Smooth muscle cell (in vitro differentiated cells): ENCODE results near the gene MYOF. TPM values are rescaled to one million over a fixed set of nuclear protein-coding genes. Genes with fewer than 3 reads are reported as not detected.
A peak's percentile ranks its signal among the peaks of the same experiment; 100 is the strongest.

Experiments
- DNase-seq: peaks from one replicate; lab custom pipeline; 2025; ENCODE audit not compliant: unreplicated experiment; lab: John Stamatoyannopoulos, UW
- H2AFZ ChIP-seq: fragments of 200-600 bp; sonication (generic); 2 replicates; pipeline ENCODE4 v1.6.0; 2016; ENCODE audit warnings: antibody characterized with exemption, low read depth, mild to moderate bottlenecking
- H3F3A ChIP-seq: fragments of 200-600 bp; sonication (generic); 2 replicates; pipeline ENCODE4 v1.6.0; 2017; ENCODE audit warnings: antibody characterized with exemption, low read depth
- H3K27ac ChIP-seq: fragments of 200-600 bp; sonication (generic); 2 replicates; pipeline ENCODE4 v1.5.1; 2016; ENCODE audit warnings: low read depth, mild to moderate bottlenecking
- H3K27me3 ChIP-seq: fragments of 200-600 bp; sonication (generic); 2 replicates; pipeline ENCODE4 v1.6.1; 2016; ENCODE audit warnings: low read depth, mild to moderate bottlenecking
- H3K36me3 ChIP-seq: fragments of 200-600 bp; sonication (generic); 2 replicates; pipeline ENCODE4 v1.5.1; 2016; ENCODE audit warnings: low read depth
- H3K4me1 ChIP-seq: fragments of 200-600 bp; sonication (generic); 2 replicates; pipeline ENCODE4 v1.5.1; 2016; ENCODE audit warnings: low read depth
- H3K4me2 ChIP-seq: fragments of 200-600 bp; sonication (generic); 2 replicates; pipeline ENCODE4 v1.6.0; 2016; ENCODE audit warnings: mild to moderate bottlenecking
- H3K4me3 ChIP-seq: fragments of 200-600 bp; sonication (generic); 2 replicates; pipeline ENCODE4 v1.5.1; 2016; ENCODE audit warnings: mild to moderate bottlenecking
- H3K79me2 ChIP-seq: fragments of 200-600 bp; sonication (generic); 2 replicates; pipeline ENCODE4 v1.6.0; 2016; ENCODE audit warnings: low read depth, mild to moderate bottlenecking
- H3K9ac ChIP-seq: fragments of 200-600 bp; sonication (generic); 2 replicates; pipeline ENCODE4 v1.6.0; 2016; ENCODE audit warnings: low read depth
- H3K9me3 ChIP-seq: fragments of 200-600 bp; sonication (generic); replicated peaks from 2 replicates; pipeline ENCODE4 v1.5.1; 2016; ENCODE audit warnings: low read depth
- H4K20me1 ChIP-seq: fragments of 200-600 bp; sonication (generic); 2 replicates; pipeline ENCODE4 v1.6.0; 2016; ENCODE audit warnings: low read depth
- WGBS: methylation state at CpG from one replicate; pipeline ENCODE4 v1.1.7; 2016; ENCODE audit warnings: low lambda C conversion rate; 5-methylcytosine and 5-hydroxymethylcytosine counted together
- polyA plus RNA-seq: library from polyadenylated mRNA; unstranded; fragments of >200 nt; fragmentation: Nextera tagmentation; extraction: Ambion mirVana; gene quantifications from 2 replicates; pipeline ENCODE4 v1.2.1, GENCODE V29; 2016
- total RNA-seq: library from RNA; depleted of rRNA; stranded (reverse); fragments of >200 nt; gene quantifications from 2 replicates; pipeline ENCODE4 v1.2.3, GENCODE V29; 2014
- TF ChIP-seq, protein P1 (sequence below): fragments of 200-600 bp; sonication (generic); IDR thresholded peaks from 2 replicates; pipeline ENCODE4 v1.5.1; 2017; ENCODE audit warnings: borderline replicate concordance, mild to moderate bottlenecking, antibody characterized with exemption; ENCODE audit not compliant: insufficient read depth, poor library complexity, severe bottlenecking

The MYOF gene
- total and polyA plus RNA-seq, 2 experiments from 2014 or later: 29.6 to 99.5 TPM

DNA sequence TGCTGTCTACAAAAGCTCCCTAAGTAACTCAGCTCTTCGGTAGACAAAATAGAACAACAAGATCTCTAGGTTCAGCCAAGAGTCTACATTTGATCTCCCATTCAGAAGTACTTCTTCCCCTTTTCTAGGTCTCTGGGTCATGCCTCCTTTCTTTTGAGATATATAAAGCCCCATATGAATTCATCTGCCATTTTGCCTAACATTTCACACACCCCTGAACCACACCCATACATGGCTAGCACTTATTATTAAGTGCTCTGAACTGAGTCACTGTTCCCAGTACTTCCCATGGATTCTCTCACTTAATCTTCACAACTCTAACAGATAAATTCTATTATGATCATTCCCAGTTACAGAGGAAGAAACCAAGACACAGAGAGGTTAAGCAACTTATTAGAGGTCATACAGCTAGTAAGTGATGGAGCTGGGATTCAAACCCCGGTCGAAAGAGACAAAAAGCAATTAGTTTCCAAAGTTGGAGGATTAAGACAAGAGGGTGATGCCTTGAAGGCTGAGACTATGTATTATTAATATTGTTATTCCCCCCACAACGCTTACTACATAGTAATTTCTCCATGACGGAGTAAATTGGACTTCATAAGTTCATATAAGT, 17.3 kb downstream of the MYOF start:
- H3K79me2 ChIP-seq: peaks cover 63% of the 10 kb centered on the region
- TF ChIP-seq, protein P1, sequence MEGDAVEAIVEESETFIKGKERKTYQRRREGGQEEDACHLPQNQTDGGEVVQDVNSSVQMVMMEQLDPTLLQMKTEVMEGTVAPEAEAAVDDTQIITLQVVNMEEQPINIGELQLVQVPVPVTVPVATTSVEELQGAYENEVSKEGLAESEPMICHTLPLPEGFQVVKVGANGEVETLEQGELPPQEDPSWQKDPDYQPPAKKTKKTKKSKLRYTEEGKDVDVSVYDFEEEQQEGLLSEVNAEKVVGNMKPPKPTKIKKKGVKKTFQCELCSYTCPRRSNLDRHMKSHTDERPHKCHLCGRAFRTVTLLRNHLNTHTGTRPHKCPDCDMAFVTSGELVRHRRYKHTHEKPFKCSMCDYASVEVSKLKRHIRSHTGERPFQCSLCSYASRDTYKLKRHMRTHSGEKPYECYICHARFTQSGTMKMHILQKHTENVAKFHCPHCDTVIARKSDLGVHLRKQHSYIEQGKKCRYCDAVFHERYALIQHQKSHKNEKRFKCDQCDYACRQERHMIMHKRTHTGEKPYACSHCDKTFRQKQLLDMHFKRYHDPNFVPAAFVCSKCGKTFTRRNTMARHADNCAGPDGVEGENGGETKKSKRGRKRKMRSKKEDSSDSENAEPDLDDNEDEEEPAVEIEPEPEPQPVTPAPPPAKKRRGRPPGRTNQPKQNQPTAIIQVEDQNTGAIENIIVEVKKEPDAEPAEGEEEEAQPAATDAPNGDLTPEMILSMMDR: no peak
- no peak overlapping the region for H3K4me3 ChIP-seq
- peaks cover 16% of the 10 kb centered on the region for H3K4me1 ChIP-seq
- 86% methylated on average over 5 of the region's 5 CpGs for WGBS
- no peaks in the 10 kb centered on the region for H3K36me3 ChIP-seq
- H3K27ac ChIP-seq: peak overlapping the region; percentile 94
- no peak overlapping the region for H2AFZ ChIP-seq
- no peaks in the 10 kb centered on the region for H3K27me3 ChIP-seq
- H3K9ac ChIP-seq: peak overlapping the region; percentile 82
- H3K9me3 ChIP-seq: no peaks in the 10 kb centered on the region
- no peaks in the 10 kb centered on the region for H4K20me1 ChIP-seq
- H3K4me2 ChIP-seq: peak overlapping the region; percentile 65
- no peak for DNase-seq
- peaks cover 46% of the 10 kb centered on the region for H3F3A ChIP-seq

DNA sequence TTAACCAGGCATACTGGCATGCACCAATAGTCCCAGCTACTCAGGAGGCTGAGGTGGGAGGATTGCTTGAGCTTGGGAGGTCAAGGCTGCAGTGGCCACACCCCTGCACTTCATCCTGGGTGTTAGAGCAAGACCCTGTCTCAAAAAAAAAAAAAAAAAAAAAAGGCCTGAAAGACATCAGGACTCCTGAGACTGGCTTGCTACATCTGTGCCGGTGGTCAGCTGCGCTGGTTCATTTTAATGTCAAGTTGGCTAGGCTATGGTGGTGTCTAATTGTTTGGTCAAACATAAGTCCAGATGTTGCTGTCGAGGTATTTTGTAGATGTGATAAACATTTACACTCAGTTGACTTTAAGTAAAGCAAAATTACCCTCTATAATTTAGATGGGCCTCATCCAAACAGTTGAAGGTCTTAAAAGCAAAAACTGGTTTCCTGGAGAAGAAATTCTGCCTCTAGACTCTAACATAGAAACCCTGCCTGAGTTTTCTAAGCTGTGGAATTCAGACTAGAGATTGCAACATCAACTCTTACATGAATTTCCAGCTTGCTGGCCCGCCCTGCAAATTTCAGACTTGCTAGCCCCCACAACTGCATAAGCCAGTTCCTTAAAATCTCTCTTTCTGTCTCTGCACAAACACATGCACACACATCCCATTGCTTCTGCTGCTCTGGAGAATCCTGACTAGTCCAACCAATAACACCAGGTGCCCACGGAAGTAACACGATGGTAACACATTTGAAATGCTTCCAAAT, 18.2 kb downstream of the MYOF start:
- Histone ChIP-seq H4K20me1 (no peaks in the 10 kb centered on the region), H3K9ac (peak overlapping the region; percentile 50), H3K27ac (peak overlapping the region; percentile 94), H3K4me2 (peak overlapping the region; percentile 65), H3K79me2 (peaks cover 63% of the 10 kb centered on the region), H2AFZ (no peak overlapping the region), H3K9me3 (no peaks in the 10 kb centered on the region), H3K4me3 (no peak overlapping the region), H3F3A (peaks cover 43% of the 10 kb centered on the region), H3K4me1 (peaks cover 22% of the 10 kb centered on the region), H3K36me3 (no peaks in the 10 kb centered on the region), H3K27me3 (no peaks in the 10 kb centered on the region)
- TF ChIP-seq, protein P1: no peak
- no peak for DNase-seq
- WGBS: 50% methylated on average over 6 of the region's 6 CpGs

DNA sequence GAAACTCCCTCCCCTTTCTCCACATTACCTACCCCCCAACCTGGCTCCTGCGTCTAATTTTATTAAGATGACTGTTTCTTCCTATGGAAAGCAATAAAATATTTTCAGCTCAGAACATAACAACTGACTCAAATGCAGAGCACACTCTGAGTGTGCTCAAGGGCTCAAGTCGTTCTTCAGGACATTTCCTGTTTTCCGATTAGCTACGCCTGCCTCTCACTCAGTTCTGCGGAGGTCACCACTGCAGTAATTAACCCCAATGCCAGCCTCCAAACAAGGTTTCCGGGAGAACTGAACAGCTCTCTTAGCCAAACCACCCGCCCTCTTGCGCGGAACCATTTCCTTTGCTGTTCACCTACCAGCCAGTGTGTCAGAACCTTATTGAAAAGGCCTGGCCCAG, 19.3 kb downstream of the MYOF start:
- peaks cover 67% of the 10 kb centered on the region for H3K79me2 ChIP-seq
- WGBS: 58% methylated on average over 9 of the region's 9 CpGs

More for the DNA sequence above, 19.3 kb downstream of the MYOF start:
- Histone ChIP-seq H3K9me3 (no peaks in the 10 kb centered on the region), H2AFZ (no peak overlapping the region), H3K36me3 (no peaks in the 10 kb centered on the region), H3K27me3 (no peaks in the 10 kb centered on the region), H3K4me2 (peak overlapping the region; percentile 59), H3K27ac (peak overlapping the region; percentile 97), H3K9ac (peak overlapping the region; percentile 37), H3F3A (peaks cover 33% of the 10 kb centered on the region), H4K20me1 (no peaks in the 10 kb centered on the region), H3K4me3 (no peak overlapping the region), H3K4me1 (peaks cover 21% of the 10 kb centered on the region)
- no peak for DNase-seq
- TF ChIP-seq, protein P1: no peak
